ENCODE data around the gene PGAP6.

Gene PGAP6

GRCh38 chr16:377419-377951 is 4.3 kb downstream of the PGAP6 start:
- no peaks in the 10 kb centered on the region for H3K9me3 ChIP-seq (ENCODE audit: control insufficient read depth, insufficient read depth, low read length)
- H3K27me3 ChIP-seq (ENCODE audit: control insufficient read depth, low read length) = no peaks in the 10 kb centered on the region

GRCh38 chr16:376817-377418 is 4.9 kb downstream of the PGAP6 start:
- Histone ChIP-seq H3K79me2 (ENCODE audit: control insufficient read depth, low read length) (peaks cover 31% of the 10 kb centered on the region), H3K9me3 (ENCODE audit: control insufficient read depth, insufficient read depth, low read length) (no peaks in the 10 kb centered on the region), H3F3A (ENCODE audit: control insufficient read depth, insufficient read depth) (no peaks in the 10 kb centered on the region), H3K36me3 (ENCODE audit: control insufficient read depth, low read length) (peaks cover 32% of the 10 kb centered on the region), H3K27ac (ENCODE audit: low read depth, low read length) (no peak overlapping the region), H4K20me1 (ENCODE audit: control insufficient read depth, insufficient read depth, low read depth, low read length) (peaks cover 5% of the 10 kb centered on the region; the same call in 1 of the 2 replicates), H3K4me1 (ENCODE audit: control insufficient read depth, low read length) (peaks cover 8% of the 10 kb centered on the region), H3K9me2 (replicated peaks; ENCODE audit: control insufficient read depth, low read length) (no peaks in the 10 kb centered on the region), H3K27me3 (ENCODE audit: control insufficient read depth, low read length) (no peaks in the 10 kb centered on the region), H3K4me3 (ENCODE audit: low read length) (no peak overlapping the region), H3K4me2 (ENCODE audit: low read length) (no peak overlapping the region)
- TF ChIP-seq EZH2phosphoT487 (IDR thresholded peaks at IDR 0.05; ENCODE audit: borderline replicate concordance, low read length) (no peak), CTCF (IDR thresholded peaks at IDR 0.05; ENCODE audit: low read depth, low read length, poor library complexity, severe bottlenecking) (no peak)

More at GRCh38 chr16:377419-377951, 4.3 kb downstream of the PGAP6 start:
- Histone ChIP-seq H3K27ac (ENCODE audit: low read depth, low read length) (no peak overlapping the region), H3F3A (ENCODE audit: control insufficient read depth, insufficient read depth) (peaks cover 2% of the 10 kb centered on the region), H3K9me2 (replicated peaks; ENCODE audit: control insufficient read depth, low read length) (no peaks in the 10 kb centered on the region), H3K4me2 (ENCODE audit: low read length) (no peak overlapping the region), H3K4me1 (ENCODE audit: control insufficient read depth, low read length) (peaks cover 8% of the 10 kb centered on the region), H3K4me3 (ENCODE audit: low read length) (no peak overlapping the region), H3K79me2 (ENCODE audit: control insufficient read depth, low read length) (peaks cover 36% of the 10 kb centered on the region), H3K36me3 (ENCODE audit: control insufficient read depth, low read length) (peaks cover 31% of the 10 kb centered on the region), H4K20me1 (ENCODE audit: control insufficient read depth, insufficient read depth, low read depth, low read length) (peaks cover 5% of the 10 kb centered on the region; the same call in 1 of the 2 replicates)
- TF ChIP-seq CTCF (IDR thresholded peaks at IDR 0.05; ENCODE audit: low read depth, low read length, poor library complexity, severe bottlenecking) (no peak), EZH2phosphoT487 (IDR thresholded peaks at IDR 0.05; ENCODE audit: borderline replicate concordance, low read length) (no peak)

- Histone ChIP-seq H4K20me1 (ENCODE audit: control insufficient read depth, insufficient read depth, low read depth, low read length) (peaks cover 5% of the 10 kb centered on the region; the same call in 1 of the 2 replicates), H3K27me3 (ENCODE audit: control insufficient read depth, low read length) (no peaks in the 10 kb centered on the region), H3K9me3 (ENCODE audit: control insufficient read depth, insufficient read depth, low read length) (no peaks in the 10 kb centered on the region), H3K9me2 (replicated peaks; ENCODE audit: control insufficient read depth, low read length) (no peaks in the 10 kb centered on the region), H3K4me2 (ENCODE audit: low read length) (no peak overlapping the region), H3K4me1 (ENCODE audit: control insufficient read depth, low read length) (peaks cover 12% of the 10 kb centered on the region), H3K79me2 (ENCODE audit: control insufficient read depth, low read length) (peaks cover 28% of the 10 kb centered on the region), H3K27ac (ENCODE audit: low read depth, low read length) (no peak overlapping the region), H3K36me3 (ENCODE audit: control insufficient read depth, low read length) (peaks cover 39% of the 10 kb centered on the region), H3F3A (ENCODE audit: control insufficient read depth, insufficient read depth) (no peaks in the 10 kb centered on the region), H3K4me3 (ENCODE audit: low read length) (no peak overlapping the region)
- no peak for TF ChIP-seq EZH2phosphoT487 (IDR thresholded peaks at IDR 0.05; ENCODE audit: borderline replicate concordance, low read length)
- TF ChIP-seq CTCF (IDR thresholded peaks at IDR 0.05; ENCODE audit: low read depth, low read length, poor library complexity, severe bottlenecking) = no peak
Measured at GRCh38 chr16:375927-376816, 5.6 kb downstream of the PGAP6 start.
